Neuron (in vitro differentiated cells): Measurements from ENCODE around the gene REG3A.

ENCODE experiments used
- H2AFZ ChIP-seq: one replicate; pipeline ENCODE4 v1.6.1; 2013; ENCODE audit warnings: low read depth, mild to moderate bottlenecking, inconsistent platforms, low read length, moderate library complexity
- H3K27me3 ChIP-seq: one replicate; pipeline ENCODE4 v1.6.1; 2013; ENCODE audit warnings: low read length; ENCODE audit not compliant: insufficient read depth
- H3K36me3 ChIP-seq: one replicate; pipeline ENCODE4 v1.6.1; 2013; ENCODE audit warnings: low read length; ENCODE audit not compliant: insufficient read depth
- H3K4me1 ChIP-seq: one replicate; pipeline ENCODE4 v1.6.1; 2013; ENCODE audit warnings: low read length; ENCODE audit not compliant: insufficient read depth
- H3K4me3 ChIP-seq: 2 replicates; pipeline ENCODE4 v1.5.1; 2013; ENCODE audit warnings: mild to moderate bottlenecking, low read length, moderate library complexity
- H3K9me3 ChIP-seq: one replicate; pipeline ENCODE4 v1.6.1; 2013; ENCODE audit warnings: low read length

The REG3A gene

GRCh38 chr2:79114797-79115494 lies 44.6 kb downstream of the REG3A start:
- H3K36me3 ChIP-seq = no peaks in the 10 kb centered on the region
- no peak overlapping the region for H2AFZ ChIP-seq

GRCh38 chr2:79112269-79112668 lies 47.3 kb downstream of the REG3A start:
- Histone ChIP-seq H3K4me1 (no peaks in the 10 kb centered on the region), H3K9me3 (no peaks in the 10 kb centered on the region), H3K36me3 (no peaks in the 10 kb centered on the region), H3K27me3 (no peaks in the 10 kb centered on the region), H2AFZ (no peak overlapping the region), H3K4me3 (no peak overlapping the region)

More at GRCh38 chr2:79114797-79115494, 44.6 kb downstream of the REG3A start:
- no peak overlapping the region for H3K4me3 ChIP-seq
- H3K9me3 ChIP-seq = no peaks in the 10 kb centered on the region
- H3K4me1 ChIP-seq = no peaks in the 10 kb centered on the region
- no peaks in the 10 kb centered on the region for H3K27me3 ChIP-seq
